Measurements from ENCODE around the gene AP1S3.
"Not testable (repeated sequence)": the region's sequence is repeated elsewhere in the genome, so short reads cannot be mapped to it uniquely, and the experiment has no call there.

DNA sequence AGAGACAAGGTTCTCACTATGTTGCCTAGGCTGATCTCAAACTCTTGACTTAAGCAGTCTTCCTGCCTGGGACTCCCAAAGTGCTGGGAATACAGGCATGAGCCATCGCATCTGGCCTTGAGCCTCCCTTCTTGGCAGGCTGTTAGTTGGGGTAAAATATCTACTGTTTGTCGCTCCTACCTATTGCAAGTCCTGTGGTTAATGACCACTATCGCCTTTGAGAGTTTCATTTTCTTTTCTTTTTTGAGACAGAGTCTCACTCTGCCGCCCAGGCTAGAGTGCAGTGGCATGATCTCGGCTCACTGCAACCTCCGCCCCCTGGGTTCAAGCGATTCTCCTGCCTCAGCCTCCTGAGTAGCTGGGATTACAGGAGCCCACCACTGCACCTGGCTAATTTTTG lies 75.6 kb downstream of the AP1S3 start:
- TF ChIP-seq POLR2A (IDR thresholded peaks at IDR 0.05; ENCODE audit: low read length); GATA1 (IDR thresholded peaks at IDR 0.05; ENCODE audit: low read depth, low read length): not testable (repeated sequence)
